Panc1 (cell line): Measurements from ENCODE around the gene DNAH6.

Experiments
- POLR2AphosphoS5 ChIP-seq: IDR thresholded peaks from 2 replicates; pipeline ENCODE4 v1.6.1; 2012; ENCODE audit warnings: mild to moderate bottlenecking, low read depth, low read length, moderate library complexity
- SIN3A ChIP-seq: IDR thresholded peaks from 2 replicates; pipeline ENCODE4 v1.6.1; 2012; ENCODE audit warnings: low read depth, mild to moderate bottlenecking, low read length, moderate library complexity, borderline replicate concordance; ENCODE audit not compliant: insufficient read depth
- TCF7L2 ChIP-seq: IDR thresholded peaks from 2 replicates; pipeline ENCODE4 v1.6.1; 2011; ENCODE audit warnings: mild to moderate bottlenecking, low read depth, low read length, inconsistent platforms
- TF ChIP-seq, protein P1 (sequence below): fragments of 450-650 bp; IDR thresholded peaks from 2 replicates; pipeline ENCODE4 v1.5.1; 2017; ENCODE audit warnings: mild to moderate bottlenecking
- TF ChIP-seq, protein P2 (sequence below), 2 experiments: IDR thresholded peaks; 2 replicates each; pipeline ENCODE4 v1.6.1; 2011 to 2012; ENCODE audit warnings: low read depth in 2 of 2, control low read depth in 1 of 2, low read length in 1 of 2, mild to moderate bottlenecking in 1 of 2, moderate library complexity in 1 of 2; ENCODE audit not compliant: insufficient read depth in 1 of 2

DNA sequence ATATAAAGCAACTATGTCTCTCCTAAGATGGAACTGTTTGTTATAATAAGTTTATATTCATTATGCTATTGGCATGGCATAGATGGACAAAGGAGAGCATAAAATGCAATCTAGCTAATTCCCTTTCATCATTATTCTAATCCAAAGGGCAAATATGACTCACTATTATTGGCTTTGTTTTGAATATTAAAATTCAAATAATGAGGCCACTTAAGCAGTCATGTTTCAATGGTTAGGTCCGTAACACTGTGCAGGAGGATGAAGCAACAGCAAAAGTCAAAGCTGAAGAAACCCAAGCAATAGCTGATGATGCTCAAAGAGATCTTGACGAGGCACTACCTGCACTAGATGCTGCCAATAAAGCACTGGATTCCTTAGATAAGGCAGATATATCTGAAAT lies 187.5 kb downstream of the DNAH6 start:
- TF ChIP-seq, protein P1, sequence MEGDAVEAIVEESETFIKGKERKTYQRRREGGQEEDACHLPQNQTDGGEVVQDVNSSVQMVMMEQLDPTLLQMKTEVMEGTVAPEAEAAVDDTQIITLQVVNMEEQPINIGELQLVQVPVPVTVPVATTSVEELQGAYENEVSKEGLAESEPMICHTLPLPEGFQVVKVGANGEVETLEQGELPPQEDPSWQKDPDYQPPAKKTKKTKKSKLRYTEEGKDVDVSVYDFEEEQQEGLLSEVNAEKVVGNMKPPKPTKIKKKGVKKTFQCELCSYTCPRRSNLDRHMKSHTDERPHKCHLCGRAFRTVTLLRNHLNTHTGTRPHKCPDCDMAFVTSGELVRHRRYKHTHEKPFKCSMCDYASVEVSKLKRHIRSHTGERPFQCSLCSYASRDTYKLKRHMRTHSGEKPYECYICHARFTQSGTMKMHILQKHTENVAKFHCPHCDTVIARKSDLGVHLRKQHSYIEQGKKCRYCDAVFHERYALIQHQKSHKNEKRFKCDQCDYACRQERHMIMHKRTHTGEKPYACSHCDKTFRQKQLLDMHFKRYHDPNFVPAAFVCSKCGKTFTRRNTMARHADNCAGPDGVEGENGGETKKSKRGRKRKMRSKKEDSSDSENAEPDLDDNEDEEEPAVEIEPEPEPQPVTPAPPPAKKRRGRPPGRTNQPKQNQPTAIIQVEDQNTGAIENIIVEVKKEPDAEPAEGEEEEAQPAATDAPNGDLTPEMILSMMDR, result no peak
- TF ChIP-seq SIN3A, result no peak
- TF ChIP-seq, protein P2, sequence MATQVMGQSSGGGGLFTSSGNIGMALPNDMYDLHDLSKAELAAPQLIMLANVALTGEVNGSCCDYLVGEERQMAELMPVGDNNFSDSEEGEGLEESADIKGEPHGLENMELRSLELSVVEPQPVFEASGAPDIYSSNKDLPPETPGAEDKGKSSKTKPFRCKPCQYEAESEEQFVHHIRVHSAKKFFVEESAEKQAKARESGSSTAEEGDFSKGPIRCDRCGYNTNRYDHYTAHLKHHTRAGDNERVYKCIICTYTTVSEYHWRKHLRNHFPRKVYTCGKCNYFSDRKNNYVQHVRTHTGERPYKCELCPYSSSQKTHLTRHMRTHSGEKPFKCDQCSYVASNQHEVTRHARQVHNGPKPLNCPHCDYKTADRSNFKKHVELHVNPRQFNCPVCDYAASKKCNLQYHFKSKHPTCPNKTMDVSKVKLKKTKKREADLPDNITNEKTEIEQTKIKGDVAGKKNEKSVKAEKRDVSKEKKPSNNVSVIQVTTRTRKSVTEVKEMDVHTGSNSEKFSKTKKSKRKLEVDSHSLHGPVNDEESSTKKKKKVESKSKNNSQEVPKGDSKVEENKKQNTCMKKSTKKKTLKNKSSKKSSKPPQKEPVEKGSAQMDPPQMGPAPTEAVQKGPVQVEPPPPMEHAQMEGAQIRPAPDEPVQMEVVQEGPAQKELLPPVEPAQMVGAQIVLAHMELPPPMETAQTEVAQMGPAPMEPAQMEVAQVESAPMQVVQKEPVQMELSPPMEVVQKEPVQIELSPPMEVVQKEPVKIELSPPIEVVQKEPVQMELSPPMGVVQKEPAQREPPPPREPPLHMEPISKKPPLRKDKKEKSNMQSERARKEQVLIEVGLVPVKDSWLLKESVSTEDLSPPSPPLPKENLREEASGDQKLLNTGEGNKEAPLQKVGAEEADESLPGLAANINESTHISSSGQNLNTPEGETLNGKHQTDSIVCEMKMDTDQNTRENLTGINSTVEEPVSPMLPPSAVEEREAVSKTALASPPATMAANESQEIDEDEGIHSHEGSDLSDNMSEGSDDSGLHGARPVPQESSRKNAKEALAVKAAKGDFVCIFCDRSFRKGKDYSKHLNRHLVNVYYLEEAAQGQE (IDR thresholded peaks at IDR 0.05; ENCODE audit: insufficient read depth in 1 of 2, low read depth in 2 of 2, low read length in 1 of 2), result no peak
- no peak for TF ChIP-seq POLR2AphosphoS5
- TF ChIP-seq TCF7L2, result no peak
